Measurements from ENCODE around the gene ALK.

The ALK gene

DNA sequence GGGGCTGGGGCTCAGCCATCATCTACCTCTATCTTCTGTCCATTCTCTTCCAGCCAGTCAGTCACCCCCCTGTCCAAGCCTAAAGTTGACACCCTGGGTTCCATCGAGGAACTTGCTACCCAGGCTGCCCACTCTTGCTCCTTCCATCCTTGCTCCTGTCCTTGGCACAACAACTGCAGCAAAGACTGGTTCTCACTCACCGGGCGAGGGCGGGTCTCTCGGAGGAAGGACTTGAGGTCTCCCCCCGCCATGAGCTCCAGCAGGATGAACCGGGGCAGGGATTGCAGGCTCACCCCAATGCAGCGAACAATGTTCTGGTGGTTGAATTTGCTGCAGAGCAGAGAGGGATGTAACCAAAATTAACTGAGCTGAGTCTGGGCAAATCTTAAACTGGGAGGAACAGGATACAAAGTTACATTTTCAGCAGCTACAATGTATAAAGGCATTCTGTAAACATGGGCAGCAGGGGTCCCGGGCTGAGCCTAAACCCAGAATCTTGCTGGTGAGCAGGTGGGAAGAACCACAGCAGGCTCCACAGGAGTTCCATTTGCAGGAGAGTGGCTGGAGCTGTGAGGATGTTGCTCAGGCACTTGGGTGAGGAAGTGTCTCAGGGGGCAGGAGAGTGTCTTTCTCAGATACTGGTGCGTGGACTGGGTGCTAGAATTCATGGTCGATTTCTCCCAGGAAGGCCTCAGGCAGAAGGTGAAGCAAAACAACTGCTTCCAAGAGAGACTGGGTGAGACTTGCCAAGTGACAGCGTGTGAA lies 700.7 kb downstream of the ALK start:
- Histone ChIP-seq H4K20me1 (ENCODE audit: insufficient read depth) (no peaks in the 10 kb centered on the region), H3K79me2 (ENCODE audit: insufficient read depth, low read depth) (no peaks in the 10 kb centered on the region), H3K27me3 (ENCODE audit: insufficient read depth, low read depth) (no peaks in the 10 kb centered on the region), H3K4me1 (ENCODE audit: low read depth, poor library complexity, severe bottlenecking) (no peaks in the 10 kb centered on the region), H3K27ac (no peak overlapping the region), H3K4me3 (IDR thresholded peaks at IDR 0.05; ENCODE audit: insufficient read depth, low read depth, low read length) (no peak overlapping the region), H2AFZ (ENCODE audit: low read depth) (no peak overlapping the region), H3K36me3 (ENCODE audit: insufficient read depth) (no peaks in the 10 kb centered on the region), H3K4me2 (no peak overlapping the region), H3K9ac (no peak overlapping the region)
- TF ChIP-seq, protein P1, sequence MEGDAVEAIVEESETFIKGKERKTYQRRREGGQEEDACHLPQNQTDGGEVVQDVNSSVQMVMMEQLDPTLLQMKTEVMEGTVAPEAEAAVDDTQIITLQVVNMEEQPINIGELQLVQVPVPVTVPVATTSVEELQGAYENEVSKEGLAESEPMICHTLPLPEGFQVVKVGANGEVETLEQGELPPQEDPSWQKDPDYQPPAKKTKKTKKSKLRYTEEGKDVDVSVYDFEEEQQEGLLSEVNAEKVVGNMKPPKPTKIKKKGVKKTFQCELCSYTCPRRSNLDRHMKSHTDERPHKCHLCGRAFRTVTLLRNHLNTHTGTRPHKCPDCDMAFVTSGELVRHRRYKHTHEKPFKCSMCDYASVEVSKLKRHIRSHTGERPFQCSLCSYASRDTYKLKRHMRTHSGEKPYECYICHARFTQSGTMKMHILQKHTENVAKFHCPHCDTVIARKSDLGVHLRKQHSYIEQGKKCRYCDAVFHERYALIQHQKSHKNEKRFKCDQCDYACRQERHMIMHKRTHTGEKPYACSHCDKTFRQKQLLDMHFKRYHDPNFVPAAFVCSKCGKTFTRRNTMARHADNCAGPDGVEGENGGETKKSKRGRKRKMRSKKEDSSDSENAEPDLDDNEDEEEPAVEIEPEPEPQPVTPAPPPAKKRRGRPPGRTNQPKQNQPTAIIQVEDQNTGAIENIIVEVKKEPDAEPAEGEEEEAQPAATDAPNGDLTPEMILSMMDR (conservative IDR thresholded peaks at IDR 0.05; ENCODE audit: low read depth, low read length) = no peak

DNA sequence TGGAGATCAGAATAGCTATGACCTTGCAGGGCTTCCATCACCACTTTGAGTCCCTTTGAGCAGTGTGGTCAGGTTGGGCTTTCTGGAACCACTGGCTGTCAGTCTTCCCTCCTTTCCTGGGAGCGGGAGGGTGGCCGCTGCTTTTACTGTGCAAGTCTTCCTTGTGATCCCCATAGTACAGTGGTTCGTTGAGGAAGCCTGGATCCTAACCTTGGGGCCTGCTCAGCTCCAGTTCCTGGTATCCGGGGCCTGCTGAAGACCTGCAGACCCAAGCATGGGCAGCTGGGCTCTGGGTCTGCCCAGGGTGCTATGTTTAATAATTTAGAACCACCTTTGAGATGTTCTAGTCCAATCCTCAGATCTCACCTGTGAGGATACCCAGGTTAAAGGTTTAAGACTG lies 702.0 kb downstream of the ALK start:
- Histone ChIP-seq H3K4me1 (ENCODE audit: low read depth, poor library complexity, severe bottlenecking) (no peaks in the 10 kb centered on the region), H3K4me2 (no peak overlapping the region), H3K79me2 (ENCODE audit: insufficient read depth, low read depth) (no peaks in the 10 kb centered on the region), H3K9ac (no peak overlapping the region), H3K27me3 (ENCODE audit: insufficient read depth, low read depth) (no peaks in the 10 kb centered on the region), H2AFZ (ENCODE audit: low read depth) (no peak overlapping the region), H3K36me3 (ENCODE audit: insufficient read depth) (no peaks in the 10 kb centered on the region), H4K20me1 (ENCODE audit: insufficient read depth) (no peaks in the 10 kb centered on the region), H3K4me3 (IDR thresholded peaks at IDR 0.05; ENCODE audit: insufficient read depth, low read depth, low read length) (no peak overlapping the region), H3K27ac (no peak overlapping the region)
- TF ChIP-seq, protein P1 (conservative IDR thresholded peaks at IDR 0.05; ENCODE audit: low read depth, low read length) = no peak

DNA sequence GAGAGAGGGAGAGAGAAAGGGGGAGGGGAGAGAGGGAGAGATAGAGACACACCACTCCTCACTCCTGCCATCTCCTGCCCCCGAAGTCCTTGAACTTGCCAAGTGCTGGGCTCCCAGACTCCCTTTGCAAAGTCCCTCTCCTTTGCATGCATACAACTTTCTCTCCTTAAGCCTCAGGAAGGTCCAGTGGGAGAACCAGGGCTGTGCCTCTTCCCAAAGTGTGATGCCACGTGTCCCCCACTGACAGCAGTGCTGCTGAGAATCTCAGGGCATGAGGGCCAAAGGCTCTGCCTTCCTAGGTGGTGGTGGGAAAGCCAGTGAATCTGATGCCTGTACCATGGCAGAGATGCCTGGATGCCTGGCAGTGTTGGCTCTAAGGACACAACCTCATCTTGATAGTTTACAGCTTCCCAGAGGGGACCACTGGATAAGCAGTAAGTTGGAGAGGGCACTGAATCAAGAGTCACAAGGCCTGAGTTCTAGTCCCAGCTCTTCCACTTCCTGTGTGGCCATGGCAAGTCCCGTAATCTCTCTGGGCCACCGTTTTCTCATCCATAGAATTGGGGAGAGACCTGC lies 702.7 kb downstream of the ALK start:
- Histone ChIP-seq H4K20me1 (ENCODE audit: insufficient read depth) (no peaks in the 10 kb centered on the region), H3K4me2 (no peak overlapping the region), H3K79me2 (ENCODE audit: insufficient read depth, low read depth) (no peaks in the 10 kb centered on the region), H3K36me3 (ENCODE audit: insufficient read depth) (no peaks in the 10 kb centered on the region), H3K27ac (no peak overlapping the region), H2AFZ (ENCODE audit: low read depth) (no peak overlapping the region), H3K4me3 (IDR thresholded peaks at IDR 0.05; ENCODE audit: insufficient read depth, low read depth, low read length) (no peak overlapping the region), H3K9ac (no peak overlapping the region), H3K4me1 (ENCODE audit: low read depth, poor library complexity, severe bottlenecking) (no peaks in the 10 kb centered on the region), H3K27me3 (ENCODE audit: insufficient read depth, low read depth) (no peaks in the 10 kb centered on the region)
- TF ChIP-seq, protein P1 (conservative IDR thresholded peaks at IDR 0.05; ENCODE audit: low read depth, low read length) = no peak

DNA sequence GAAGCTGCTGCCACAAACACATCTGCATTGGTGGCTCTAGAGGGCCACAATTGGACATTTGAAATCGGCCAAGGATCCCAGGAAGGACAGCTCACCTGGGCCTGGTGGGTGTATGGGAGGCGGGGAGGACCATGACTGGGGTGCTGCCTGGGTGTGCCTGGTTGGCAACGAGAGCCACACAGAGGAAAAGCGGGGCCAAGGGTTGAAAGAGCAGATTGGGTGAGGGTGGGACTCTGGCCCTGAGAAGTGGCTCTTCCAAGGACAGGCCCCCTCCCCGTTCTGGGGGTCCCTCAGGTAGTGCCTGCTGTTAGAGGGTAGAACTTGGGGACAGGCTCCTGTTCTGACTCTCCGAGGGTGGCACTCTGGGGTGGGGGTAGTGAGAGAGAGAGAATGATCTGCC lies 703.3 kb downstream of the ALK start:
- Histone ChIP-seq H3K36me3 (ENCODE audit: insufficient read depth) (no peaks in the 10 kb centered on the region), H3K4me2 (no peak overlapping the region), H3K27me3 (ENCODE audit: insufficient read depth, low read depth) (no peaks in the 10 kb centered on the region), H2AFZ (ENCODE audit: low read depth) (no peak overlapping the region), H3K4me3 (IDR thresholded peaks at IDR 0.05; ENCODE audit: insufficient read depth, low read depth, low read length) (no peak overlapping the region), H3K79me2 (ENCODE audit: insufficient read depth, low read depth) (no peaks in the 10 kb centered on the region), H4K20me1 (ENCODE audit: insufficient read depth) (no peaks in the 10 kb centered on the region), H3K9ac (no peak overlapping the region), H3K4me1 (ENCODE audit: low read depth, poor library complexity, severe bottlenecking) (no peaks in the 10 kb centered on the region), H3K27ac (no peak overlapping the region)
- TF ChIP-seq, protein P1 (conservative IDR thresholded peaks at IDR 0.05; ENCODE audit: low read depth, low read length) = no peak
